ENCODE data around the gene PRAMEF11.
"Not testable (repeated sequence)": the region's sequence is repeated elsewhere in the genome, so short reads cannot be mapped to it uniquely, and the experiment has no call there.

DNA sequence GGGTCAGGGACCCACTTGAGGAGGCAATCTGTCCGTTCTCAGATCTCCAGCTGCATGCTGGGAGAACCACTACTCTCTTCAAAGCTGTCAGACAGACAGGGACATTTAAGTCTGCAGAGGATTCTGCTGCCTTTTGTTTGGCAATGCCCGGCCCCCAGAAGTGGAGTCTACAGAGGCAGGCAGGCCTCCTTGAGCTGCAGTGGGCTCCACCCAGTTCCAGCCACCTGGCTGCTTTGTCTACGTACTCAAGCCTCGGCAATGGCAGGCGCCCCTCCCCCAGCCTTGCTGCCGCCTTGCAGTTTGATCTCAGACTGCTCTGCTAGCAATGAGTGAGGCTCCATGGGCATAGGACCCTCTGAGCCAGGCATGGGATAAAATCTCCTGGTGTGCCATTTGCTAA, 12.1 kb downstream of the PRAMEF11 start:
- TF ChIP-seq, protein P1, sequence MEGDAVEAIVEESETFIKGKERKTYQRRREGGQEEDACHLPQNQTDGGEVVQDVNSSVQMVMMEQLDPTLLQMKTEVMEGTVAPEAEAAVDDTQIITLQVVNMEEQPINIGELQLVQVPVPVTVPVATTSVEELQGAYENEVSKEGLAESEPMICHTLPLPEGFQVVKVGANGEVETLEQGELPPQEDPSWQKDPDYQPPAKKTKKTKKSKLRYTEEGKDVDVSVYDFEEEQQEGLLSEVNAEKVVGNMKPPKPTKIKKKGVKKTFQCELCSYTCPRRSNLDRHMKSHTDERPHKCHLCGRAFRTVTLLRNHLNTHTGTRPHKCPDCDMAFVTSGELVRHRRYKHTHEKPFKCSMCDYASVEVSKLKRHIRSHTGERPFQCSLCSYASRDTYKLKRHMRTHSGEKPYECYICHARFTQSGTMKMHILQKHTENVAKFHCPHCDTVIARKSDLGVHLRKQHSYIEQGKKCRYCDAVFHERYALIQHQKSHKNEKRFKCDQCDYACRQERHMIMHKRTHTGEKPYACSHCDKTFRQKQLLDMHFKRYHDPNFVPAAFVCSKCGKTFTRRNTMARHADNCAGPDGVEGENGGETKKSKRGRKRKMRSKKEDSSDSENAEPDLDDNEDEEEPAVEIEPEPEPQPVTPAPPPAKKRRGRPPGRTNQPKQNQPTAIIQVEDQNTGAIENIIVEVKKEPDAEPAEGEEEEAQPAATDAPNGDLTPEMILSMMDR (IDR thresholded peaks at IDR 0.05; ENCODE audit: low read depth, low read length): not testable (repeated sequence)
- TF ChIP-seq EZH2phosphoT487 (IDR thresholded peaks at IDR 0.05; ENCODE audit: low read depth): not testable (repeated sequence)
